Activated CD8-positive, alpha-beta memory T cell treated with anti-CD3 and anti-CD28 coated beads for 4 hours (primary cell): ENCODE measurements around the gene ARMC2.
"Not testable (repeated sequence)": the region's sequence is repeated elsewhere in the genome, so short reads cannot be mapped to it uniquely, and the experiment has no call there.

Experiments used
- DNase-seq, 2 donors: peaks; one replicate each; pipeline ENCODE4 v3.0.0-alpha.2; 2020; ENCODE audit warnings: low read depth in 2 of 2

ARMC2 gene

GRCh38 chr6:108835218-108835850 lies 12.9 kb upstream of the ARMC2 start:
- peak; percentile 71 for DNase-seq

- DNase-seq = no peak
Observed at GRCh38 chr6:108836061-108836460, 12.2 kb upstream of the ARMC2 start.

- no peak for DNase-seq
Observed at GRCh38 chr6:108837236-108837971, 10.8 kb upstream of the ARMC2 start.

GRCh38 chr6:108838101-108838717 lies 10.0 kb upstream of the ARMC2 start:
- DNase-seq = no peak

- DNase-seq = no peak
Observed at GRCh38 chr6:108839083-108839642, 9.1 kb upstream of the ARMC2 start.

GRCh38 chr6:108840919-108841318 lies 7.3 kb upstream of the ARMC2 start:
- no peak for DNase-seq

GRCh38 chr6:108841377-108841855 lies 6.8 kb upstream of the ARMC2 start:
- no peak for DNase-seq

GRCh38 chr6:108844135-108844534 lies 4.1 kb upstream of the ARMC2 start:
- no peak for DNase-seq

GRCh38 chr6:108845145-108845544 lies 3.1 kb upstream of the ARMC2 start:
- DNase-seq = no peak

GRCh38 chr6:108846101-108846500 lies 2.1 kb upstream of the ARMC2 start:
- DNase-seq = no peak

GRCh38 chr6:108846628-108847027 lies 1.6 kb upstream of the ARMC2 start:
- no peak for DNase-seq

GRCh38 chr6:108847738-108848115 lies 495 bp upstream of the ARMC2 start:
- DNase-seq = no peak

- DNase-seq = no peak
Observed at GRCh38 chr6:108850669-108851465, 2.6 kb downstream of the ARMC2 start.

- DNase-seq = no peak
Observed at GRCh38 chr6:108851756-108852155, 3.5 kb downstream of the ARMC2 start.

GRCh38 chr6:108853077-108853476 lies 4.9 kb downstream of the ARMC2 start:
- DNase-seq = no peak

- DNase-seq = no peak
Observed at GRCh38 chr6:108862479-108863191, 14.4 kb downstream of the ARMC2 start.

GRCh38 chr6:108865751-108866286 lies 17.6 kb downstream of the ARMC2 start:
- DNase-seq = not testable (repeated sequence)

- no peak for DNase-seq
Observed at GRCh38 chr6:108866798-108867197, 18.6 kb downstream of the ARMC2 start.

- DNase-seq = no peak
Observed at GRCh38 chr6:108868647-108869046, 20.4 kb downstream of the ARMC2 start.

- DNase-seq = no peak
Observed at GRCh38 chr6:108869876-108870275, 21.7 kb downstream of the ARMC2 start.

GRCh38 chr6:108870357-108870756 lies 22.1 kb downstream of the ARMC2 start:
- DNase-seq = no peak
